ENCODE measurements around the gene MAML2.

DNA sequence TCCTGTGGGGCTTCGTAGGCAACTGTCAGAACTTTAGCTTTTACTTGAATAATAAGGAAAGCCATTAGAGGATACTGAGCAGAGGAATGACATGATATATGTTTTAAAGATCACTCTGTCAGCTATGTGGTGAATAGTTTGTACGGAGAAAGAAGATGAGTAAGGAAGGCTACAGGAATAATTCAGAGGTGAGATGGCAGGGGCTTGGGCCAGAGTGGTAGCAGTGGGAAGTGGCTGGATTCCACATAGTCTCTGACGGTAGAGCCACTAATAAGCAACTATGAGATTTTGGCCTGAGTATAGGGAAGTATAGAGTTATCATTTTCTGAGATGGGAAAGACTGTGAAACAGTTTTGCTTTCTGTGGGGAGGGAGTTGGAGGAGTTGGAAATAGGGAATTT lies 325.1 kb downstream of the MAML2 start:
- TF ChIP-seq, protein P1, sequence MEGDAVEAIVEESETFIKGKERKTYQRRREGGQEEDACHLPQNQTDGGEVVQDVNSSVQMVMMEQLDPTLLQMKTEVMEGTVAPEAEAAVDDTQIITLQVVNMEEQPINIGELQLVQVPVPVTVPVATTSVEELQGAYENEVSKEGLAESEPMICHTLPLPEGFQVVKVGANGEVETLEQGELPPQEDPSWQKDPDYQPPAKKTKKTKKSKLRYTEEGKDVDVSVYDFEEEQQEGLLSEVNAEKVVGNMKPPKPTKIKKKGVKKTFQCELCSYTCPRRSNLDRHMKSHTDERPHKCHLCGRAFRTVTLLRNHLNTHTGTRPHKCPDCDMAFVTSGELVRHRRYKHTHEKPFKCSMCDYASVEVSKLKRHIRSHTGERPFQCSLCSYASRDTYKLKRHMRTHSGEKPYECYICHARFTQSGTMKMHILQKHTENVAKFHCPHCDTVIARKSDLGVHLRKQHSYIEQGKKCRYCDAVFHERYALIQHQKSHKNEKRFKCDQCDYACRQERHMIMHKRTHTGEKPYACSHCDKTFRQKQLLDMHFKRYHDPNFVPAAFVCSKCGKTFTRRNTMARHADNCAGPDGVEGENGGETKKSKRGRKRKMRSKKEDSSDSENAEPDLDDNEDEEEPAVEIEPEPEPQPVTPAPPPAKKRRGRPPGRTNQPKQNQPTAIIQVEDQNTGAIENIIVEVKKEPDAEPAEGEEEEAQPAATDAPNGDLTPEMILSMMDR (IDR thresholded peaks at IDR 0.05), result no peak
- no peak for TF ChIP-seq POLR2A (IDR thresholded peaks at IDR 0.05)

Data from esophagus squamous epithelium (tissue), 4 donors.